IPS DF 19.7 (cell line): Measurements from ENCODE around the gene PGF.

ENCODE experiments used
- DNase-seq: peaks from one replicate; pipeline ENCODE4 v3.0.0-alpha.2; 2013; ENCODE audit warnings: low read depth, low spot score

The PGF gene

DNA sequence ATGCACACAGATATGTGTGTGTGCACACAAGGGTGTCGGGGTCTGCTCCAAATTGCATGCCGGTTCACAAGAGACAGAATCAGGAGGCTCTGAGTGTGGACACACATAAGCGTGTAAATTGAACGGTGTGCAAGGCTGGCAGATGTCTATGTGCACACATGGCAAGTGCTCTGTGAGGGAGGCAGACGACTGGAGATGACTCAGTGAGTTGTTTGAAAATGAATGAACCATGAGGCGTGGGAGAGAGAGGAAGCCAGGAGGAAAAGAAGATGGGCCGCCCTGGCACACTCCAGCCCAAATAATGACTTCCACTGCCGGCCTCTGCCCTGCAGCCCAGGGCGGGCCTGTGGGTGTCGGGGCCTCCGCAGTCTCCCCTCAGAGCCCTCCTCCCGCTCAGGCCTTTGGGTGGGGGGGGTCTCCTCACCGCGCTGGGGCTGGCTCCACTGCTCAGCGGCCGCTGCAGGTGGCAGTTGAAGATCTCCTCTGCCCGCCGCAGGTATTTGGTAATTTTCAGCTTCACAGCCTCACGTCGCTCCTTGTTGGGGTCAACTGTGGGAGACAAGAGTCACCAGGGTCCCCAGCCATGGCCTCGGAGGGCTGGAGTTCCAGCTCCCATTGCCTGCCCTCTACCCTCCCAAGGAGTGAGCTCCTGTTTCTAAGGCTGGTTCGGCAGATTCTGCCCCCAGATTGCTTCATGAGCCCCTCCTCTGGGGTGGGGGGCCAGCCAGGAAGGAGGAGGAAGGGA, 35.8 kb downstream of the PGF start:
- DNase-seq = no peak

DNA sequence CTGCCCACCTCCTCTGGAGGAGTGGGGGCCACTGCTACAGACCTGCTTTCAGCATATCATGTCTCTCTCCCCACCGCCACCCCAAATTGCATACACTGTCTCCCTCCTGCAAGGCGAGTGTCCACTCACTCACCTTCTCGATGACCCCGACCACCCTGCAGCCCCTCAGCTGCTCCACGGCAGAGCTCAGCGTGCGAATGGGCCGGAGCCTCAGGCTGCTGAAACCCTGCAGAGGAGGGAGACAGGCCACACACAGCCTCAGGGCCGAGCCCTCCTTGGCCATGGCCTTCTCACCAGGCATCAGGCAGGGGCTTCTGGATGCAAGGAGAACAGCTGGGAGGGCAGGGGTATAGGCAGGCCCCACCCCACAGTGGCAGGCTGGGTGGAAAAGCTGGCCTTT, 37.0 kb downstream of the PGF start:
- no peak for DNase-seq

DNA sequence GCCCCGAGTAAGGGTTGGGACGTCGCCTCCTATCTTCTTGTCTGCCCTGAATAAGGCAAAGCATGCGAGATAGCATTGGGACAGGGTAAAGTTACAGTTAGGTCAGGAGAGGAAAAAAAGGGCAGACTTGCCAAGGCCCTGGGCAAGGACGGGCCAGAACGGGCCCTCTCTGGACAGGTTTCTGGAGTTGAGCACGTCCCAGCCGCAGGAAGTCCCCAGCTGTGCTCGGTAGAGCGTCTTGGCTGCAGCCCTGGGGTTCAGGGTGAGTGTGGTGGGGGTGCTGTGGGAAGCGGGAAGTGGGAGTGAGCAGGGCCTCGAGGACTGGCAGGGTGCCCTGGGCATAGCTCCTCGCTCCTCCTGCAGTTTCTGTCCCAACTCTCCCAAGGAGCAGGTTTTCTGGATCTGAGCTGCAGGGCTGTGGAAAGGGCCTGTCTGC, 37.7 kb downstream of the PGF start:
- no peak for DNase-seq

DNA sequence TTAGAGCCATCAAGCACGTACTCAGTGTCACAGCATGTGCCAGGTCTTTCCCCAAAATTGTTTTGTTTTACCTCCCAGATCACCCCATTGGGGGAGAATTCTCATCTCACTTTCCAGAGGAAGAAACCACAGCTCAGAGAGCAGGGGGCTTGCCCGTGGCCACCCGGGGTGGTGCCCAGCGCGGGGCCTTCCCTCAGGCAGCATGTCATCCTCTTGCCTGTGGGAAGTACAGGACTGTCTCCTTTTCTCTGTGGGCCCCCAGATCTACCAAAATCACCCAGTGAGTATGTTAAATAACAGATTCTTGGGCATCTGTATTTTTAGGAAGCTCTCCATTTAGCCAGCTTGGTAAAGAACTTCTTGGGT, 38.2 kb downstream of the PGF start:
- DNase-seq = no peak

DNA sequence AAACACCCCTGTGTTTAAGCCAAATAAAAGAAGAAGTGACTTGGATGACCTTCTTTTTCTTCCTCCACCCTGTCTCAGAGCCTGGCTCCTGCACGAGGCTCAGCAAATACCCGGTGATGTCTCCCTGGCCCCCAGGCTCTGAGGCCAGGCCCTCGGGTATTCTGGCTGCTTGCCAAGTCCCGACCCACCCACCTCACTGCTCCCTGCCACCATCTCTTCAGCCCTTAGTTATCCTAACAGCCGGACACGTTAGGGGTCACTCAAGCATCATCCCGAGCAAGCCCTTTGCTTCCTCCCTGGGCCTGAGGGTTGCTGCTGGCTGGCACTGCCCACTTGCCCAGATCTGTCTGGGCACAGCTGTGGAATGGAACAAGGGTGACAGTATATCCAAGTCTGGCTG, 39.6 kb downstream of the PGF start:
- DNase-seq = no peak

DNA sequence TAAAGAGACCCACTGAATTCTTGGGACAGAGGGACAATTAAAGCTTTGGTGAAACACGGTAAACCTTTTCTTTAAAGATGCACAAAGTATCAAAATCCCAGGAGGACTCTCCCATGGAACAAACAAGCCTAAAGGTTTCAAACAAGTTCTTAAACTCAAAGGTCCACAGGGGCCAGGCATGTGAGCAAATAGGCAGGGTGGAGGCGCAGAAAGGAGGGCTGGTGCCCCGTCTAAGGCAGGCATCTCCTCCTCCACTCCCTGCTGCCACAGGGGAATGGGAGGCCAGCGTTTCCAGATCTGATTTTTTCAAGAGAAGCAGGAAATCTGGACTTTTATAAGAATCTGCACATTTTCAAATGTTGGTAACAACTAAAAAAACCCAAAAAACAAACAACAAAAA, 40.0 kb downstream of the PGF start:
- DNase-seq = no peak

DNA sequence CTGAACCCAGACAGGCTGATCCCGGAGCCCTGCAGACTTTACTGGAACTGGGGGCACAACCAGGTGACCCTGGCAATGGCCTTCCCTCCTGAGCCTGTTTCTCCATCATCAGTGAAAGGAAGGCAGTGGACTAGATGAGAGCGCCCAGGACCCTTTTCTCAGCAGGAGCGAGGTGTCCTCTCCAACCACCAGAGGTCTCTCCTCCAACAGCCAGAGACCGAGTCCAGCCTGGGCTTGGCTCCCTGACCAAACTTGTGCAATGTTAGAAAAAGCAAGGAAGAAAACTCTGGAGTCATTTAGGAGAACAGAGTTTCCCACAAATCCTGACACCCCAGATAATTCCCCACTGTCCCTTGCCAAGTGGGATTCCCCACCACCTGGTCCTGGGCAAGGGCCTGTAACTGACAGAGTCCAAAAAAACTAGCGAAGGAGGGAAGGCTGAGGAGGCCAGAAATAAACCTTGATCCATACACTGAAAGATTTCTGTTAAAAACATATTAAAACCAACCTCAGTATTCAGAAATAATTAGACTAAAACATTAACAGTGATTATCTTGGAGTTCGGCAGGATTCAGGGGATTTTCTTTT, 41.3 kb downstream of the PGF start:
- peak; percentile 15 for DNase-seq

DNA sequence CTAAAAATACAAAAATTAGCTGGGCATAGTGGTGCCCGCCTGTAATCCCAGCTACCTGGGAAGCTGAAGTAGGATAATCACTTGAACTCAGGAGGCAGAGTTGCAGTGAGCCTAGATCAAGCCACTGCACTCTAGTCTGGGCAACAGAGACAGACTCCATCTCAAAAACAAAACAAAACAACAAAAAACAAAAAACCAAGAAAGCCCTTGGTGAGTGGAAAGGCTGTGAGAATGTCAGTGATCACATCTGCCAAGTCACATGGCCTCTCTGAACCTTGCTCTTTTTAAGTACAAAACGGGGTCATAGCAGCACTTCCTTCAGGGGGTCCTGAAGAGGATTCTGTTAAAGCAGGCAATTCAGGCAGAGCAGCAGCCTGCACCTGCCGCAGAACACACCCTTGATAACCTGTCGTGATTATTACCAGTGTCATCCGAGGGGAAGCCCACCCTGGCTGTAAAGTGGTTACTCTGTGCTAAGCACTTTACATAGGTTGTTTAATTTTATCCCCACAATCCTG, 41.9 kb downstream of the PGF start:
- no peak for DNase-seq

DNA sequence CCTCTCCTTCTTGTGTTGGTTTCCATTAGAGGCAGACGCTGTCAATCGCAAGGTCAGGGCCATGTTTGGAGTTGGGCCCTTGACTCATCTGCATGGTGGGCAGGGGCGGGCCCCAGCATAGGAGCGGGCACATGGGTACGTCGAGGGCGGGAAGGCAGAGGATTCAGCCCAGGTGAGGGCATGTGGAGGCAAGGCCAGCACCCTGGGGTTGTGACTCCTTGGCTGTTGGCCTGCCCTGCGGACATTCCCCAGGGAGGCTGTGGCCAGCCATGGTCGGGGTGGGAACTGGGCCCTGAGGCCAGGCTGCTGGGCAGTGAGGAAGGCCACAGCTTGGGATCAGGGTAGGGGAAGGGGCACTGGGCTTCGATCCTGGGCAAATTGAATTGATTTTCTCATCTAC, 42.6 kb downstream of the PGF start:
- no peak for DNase-seq

DNA sequence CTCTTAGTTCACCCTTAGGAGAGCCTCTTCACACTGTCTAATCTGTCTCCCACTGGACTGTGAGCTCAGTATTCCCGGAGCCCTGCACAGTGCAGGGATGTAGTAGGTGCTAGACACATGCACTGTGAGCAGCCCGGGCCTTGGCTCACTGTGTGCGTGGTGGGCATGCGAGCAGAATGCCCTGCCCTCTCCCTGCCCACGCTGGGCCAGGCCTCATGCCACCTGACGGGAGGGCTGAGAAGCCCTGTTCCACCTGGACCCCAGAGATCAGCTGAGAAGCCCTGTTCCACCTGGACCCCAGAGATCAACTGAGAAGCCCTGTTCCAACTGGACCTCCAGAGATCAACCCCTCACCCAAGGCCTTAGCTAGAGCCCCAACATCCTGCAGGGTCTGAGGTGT, 43.3 kb downstream of the PGF start:
- DNase-seq = no peak

DNA sequence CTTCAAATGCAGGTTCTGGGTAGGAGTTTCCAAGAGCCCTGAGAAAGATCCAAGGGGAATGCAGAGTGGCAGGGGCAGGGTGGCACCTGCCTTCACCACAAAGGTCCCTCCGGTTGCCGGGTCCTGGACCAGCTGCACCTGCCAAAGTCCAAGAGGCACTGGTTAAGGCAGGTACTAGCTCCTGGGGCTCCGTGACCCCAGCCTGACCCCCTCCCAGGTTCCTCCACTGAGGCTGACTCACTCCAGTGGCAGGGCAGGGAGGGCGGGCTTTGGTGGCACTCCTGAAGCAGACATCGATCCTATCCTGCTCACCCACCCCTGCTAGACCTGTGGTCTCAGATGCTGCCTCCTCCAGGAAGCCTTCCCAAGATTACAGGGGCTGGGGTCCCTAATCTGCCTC, 43.7 kb downstream of the PGF start:
- no peak for DNase-seq

DNA sequence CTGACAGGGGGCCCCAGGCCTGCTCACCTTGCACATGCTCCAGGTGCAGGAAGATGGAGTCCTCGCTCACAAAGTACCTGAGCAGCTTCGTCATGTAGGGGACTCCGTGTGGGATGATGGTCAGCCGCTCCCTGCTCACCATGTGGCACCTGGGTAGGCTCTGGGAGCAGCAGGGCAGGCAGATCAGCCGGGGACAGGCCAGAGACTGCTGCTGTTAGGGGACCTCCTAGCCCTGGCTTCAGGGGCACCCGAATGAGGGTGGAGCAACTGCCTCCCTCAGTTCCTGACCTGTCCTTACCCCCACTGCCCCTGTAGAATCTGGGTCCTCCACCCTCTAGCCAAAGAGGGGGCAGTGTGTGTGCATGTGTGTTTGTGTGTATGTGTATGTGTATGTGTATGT, 44.2 kb downstream of the PGF start:
- DNase-seq = no peak

DNA sequence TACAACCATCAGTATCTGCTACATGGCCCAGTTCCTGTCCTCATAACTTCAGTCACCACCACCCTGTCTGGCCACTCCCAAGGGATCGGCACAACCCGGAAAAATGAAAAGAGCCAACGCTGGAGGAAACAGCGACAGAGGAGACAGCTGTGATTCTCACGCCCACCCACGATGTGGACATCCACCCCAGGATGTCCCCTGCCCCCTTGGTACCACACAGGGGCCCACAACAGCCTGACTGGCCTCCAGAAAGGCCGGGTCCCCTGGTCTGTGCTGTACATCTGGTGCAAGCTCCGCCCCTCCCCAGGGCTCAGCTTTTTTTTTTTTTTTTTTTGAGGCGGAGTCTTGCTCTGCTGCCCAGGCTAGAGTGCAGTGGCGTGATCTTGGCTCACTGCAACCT, 44.8 kb downstream of the PGF start:
- no peak for DNase-seq

DNA sequence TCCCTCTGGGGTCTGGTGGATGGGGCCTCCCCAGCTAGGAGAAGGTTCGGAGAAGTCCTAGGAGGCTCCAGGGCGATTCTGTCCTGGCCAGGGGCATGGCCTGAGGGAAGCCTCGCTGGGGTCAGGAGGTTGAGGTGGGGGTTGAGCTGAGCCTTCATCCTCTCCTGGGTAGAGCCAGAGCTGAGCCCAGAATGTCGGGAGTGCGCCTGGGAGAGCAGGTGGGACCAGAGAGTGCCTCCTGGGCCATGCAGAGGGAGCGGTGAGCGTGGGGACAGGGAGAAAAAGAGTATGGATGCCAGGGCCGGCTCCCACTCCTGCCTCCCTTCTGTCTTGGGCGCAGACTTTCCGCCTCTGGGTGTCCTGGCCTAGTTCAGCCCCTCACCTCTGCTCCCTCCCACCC, 45.5 kb downstream of the PGF start:
- DNase-seq = no peak

DNA sequence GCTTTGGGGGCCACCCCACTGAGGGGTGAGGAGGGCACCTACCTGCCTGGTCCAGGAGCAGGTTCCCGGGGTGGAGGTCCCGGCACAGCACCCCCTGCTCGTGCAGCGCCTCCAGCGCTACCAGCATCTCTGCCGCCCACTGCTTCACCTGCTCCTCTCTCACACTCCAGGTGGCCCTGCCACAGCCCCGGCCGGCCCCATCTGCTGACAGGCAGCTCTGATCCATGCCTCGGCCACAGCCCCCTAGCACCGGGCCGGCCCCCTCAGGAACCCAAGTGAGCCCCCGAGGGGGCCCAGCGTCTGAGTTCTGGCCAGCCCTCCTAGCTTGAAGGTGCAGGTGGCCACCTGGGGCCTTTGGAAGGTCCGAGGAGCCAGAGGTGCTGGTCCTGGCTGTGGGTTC, 45.9 kb downstream of the PGF start:
- no peak for DNase-seq

DNA sequence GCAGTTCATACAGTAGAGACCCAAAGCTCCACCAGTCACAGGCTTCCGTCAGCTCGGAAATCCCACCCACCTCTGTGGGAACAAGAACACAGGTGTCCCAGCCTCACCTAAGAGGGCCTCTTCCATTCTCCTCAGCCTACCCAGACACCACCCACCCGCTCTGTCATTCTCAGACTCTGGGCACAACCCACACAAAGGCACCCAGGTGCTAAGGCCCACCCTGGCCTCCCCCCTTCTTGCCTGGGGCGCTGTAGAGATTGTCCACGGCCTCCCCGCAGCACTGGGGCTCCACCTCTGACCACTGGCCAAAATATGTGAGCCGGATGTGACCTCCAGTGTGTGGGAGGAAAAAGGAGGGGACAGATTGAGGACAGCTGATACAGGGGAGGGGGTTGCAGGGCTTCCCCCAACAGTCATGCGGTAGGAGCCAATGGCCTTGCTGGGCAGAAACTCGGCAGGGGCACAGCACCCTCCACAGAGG, 46.5 kb downstream of the PGF start:
- no peak for DNase-seq

DNA sequence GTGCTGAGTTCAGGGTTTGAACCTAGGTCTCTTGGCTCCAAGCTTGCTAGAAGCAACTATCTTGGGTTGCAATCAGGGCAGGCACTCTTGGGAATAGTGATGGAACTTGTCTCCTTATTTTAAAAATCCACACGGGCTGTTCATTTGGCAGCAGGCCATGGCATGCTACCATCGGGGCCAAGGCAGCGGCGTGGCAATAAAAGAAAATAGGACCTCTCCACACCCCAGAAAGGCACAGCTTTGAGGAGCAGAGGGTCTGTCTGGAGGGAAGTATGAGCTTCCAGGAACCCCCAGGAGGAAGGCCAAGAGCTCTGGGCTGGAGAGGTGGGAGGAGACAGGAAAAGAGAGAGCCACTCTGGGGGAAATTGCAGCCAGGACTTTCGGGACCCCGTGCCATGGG, 47.7 kb downstream of the PGF start:
- no peak for DNase-seq

DNA sequence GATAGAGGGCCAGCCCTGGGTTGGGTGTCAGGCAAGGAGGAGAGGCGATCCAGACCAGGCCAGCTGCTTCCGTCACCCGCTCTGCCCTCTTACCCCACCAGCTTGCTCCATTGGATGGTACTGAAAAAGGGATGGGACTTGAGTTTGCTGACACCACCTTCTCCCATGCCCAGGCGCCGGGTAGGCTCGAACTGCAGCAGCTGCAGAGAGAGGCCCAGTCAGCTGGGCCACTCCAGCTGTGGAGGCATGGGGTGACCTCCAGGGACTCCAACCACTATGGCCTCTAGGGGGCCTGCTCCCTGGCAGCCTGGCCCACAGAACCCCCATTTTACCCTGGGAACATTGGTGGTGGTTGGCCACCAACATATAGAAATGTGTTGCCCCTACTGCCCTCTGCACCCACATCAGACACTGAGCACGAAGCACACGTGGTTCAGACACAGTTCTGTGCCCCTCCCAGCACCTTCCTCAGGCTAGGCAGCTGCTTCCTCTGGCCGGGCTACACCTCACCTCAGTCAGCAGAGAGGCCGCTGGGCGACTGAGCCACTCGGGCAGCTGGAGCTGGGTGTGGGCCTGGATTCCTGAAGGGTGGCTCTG, 48.4 kb downstream of the PGF start:
- DNase-seq = no peak

DNA sequence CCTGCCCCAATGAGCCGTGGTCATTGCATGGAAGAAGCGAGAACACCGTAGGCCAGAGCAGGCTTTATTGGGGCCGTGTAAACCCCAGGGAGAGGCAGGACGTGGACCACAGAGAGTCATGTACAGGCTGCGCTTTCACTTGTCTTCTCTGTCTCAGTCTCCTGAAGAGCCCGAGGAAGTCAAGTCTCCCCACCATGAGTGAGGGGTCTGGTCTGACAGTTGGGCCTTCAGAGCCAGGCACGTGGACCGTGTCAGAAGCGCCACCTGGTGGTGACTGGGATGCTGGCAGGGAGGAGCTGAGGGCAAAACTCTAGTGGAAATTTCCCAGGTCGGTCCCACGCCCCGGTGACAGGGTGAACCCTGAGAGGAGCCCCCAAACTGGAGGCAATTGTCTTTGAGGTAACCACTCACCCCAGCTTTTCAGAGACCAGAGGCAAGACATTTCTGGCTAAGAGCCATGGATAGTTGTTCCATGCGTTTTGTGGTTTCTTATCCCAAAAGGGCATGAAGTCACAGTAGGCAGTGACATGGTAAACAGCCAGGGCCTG, 49.7 kb downstream of the PGF start:
- DNase-seq = no peak

DNA sequence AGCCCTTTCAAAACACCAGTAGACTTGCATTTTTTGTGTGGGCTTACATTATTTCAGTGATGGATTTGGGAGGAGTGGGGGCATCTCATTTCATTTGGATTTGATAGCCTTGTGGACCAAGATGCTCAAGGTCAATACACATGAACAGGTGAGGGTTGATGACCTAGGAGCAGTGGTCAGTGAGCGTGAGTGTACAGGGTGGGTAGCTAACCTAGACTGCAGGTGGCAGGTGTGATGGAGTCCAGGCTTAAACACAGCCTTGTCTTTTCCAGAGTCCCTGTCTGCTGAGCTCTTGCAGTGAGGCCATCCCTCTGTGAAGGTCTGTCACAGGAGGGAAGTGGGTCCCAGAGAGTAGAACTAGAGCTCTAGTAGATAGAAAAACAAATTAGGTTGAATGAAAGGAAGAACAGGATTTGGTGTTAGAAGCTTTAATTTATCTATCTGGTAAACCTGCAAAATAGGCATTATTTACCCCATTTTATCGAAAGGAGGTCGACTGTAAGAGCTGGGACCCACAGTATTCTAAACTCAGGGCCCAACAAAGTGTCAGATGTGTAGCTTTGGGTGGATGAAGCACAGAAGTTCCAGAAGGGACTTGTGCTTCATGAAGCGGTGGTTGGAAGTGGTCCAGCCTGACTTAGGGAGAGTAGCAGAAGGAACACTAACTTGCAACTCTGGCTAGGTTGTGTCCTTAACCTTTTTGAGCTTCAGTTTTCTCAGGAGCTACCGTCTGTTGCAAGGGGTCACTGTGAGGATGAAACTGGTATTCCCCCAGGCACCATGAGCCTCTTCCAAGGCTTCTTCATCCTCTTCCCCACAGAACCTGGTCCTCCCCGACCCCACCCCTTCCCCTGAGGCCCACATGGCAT, 50.5 kb downstream of the PGF start:
- no peak for DNase-seq

DNA sequence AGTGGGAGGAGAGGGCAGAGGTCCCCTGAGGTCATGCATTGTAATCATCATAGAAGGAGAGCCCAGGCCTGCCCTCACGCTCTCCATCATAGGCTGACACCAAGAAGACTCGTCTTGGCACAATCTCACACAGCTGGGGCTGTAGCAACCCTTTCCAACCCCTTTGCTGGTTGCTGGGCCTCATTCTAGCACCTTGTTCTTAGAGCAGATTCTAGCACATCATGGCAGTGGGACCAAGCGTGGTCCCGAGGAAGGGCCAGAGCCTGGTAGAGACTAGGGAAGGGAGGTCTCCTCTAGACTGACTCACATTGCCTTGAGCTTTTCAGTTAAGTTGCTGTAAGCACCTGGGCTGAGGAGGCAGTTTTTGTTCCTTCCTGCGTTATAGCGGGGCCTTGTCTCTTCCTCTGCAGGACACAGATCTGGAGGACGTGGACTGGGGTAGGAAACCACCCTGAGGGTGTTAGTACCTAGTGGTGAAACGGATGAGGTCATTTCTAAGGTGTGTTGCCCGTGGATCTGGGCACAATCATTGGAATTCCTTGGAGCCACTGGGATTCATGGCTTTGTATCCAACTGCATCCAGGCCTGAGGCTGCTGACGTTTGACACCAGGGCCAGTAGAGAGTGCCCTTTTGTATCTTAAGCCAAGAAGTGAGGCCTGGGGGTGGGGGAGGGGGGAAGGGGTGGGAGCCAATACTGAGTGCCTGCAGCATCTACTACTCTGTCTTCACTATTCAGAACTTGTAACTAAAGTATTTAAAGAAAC, 52.3 kb downstream of the PGF start:
- no peak for DNase-seq
